ENCODE results near the gene C1QTNF12. TPM values are rescaled to one million over a fixed set of nuclear protein-coding genes. Genes with fewer than 3 reads are reported as not detected.

Gene C1QTNF12
- total RNA-seq, 1 experiment from 2014 or later: 4.4 TPM

DNA sequence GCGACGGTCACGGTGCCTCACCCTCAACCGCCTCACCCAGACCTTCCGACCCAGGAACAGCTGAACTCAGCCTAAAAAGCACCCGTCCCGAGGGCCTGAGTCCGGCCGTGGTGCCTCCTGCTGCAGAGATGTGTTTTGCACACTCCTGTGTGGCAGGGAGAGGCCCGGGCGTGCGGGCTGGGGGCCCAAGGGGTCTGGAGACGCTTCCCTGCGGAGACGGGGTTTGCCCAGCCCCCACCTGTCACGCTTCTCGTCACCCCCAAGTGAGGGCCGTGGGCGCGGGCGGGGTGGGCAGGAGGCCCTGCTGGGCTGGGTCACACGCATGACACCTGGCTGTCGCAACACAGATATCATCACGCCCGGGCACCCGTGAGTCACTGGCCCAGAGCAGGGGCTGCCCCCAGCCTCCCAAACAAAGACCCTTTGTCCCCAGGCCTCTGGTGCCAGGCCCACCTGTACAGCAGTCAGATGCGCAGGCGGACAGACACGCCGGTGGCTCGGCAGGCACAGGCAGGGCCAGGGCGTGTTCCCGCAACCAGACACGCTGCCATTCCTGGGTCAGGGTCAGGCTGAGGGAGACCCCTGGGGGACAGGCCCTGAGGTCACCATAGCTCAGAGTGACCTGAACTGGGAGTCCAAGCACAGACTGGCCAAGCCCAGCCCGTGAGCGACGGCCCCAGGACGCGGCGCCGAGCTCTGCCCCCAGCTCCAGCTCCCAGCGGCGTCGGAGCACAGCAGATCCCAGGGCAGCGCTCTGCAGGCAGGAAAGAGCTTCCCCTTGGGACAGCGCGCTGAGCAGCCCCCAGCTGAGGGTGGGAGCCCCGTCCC, 8.4 kb downstream of the C1QTNF12 start:
- H2BK15ac ChIP-seq (ENCODE audit: low read depth, low read length): no peak overlapping the region
- TF ChIP-seq, protein P1, sequence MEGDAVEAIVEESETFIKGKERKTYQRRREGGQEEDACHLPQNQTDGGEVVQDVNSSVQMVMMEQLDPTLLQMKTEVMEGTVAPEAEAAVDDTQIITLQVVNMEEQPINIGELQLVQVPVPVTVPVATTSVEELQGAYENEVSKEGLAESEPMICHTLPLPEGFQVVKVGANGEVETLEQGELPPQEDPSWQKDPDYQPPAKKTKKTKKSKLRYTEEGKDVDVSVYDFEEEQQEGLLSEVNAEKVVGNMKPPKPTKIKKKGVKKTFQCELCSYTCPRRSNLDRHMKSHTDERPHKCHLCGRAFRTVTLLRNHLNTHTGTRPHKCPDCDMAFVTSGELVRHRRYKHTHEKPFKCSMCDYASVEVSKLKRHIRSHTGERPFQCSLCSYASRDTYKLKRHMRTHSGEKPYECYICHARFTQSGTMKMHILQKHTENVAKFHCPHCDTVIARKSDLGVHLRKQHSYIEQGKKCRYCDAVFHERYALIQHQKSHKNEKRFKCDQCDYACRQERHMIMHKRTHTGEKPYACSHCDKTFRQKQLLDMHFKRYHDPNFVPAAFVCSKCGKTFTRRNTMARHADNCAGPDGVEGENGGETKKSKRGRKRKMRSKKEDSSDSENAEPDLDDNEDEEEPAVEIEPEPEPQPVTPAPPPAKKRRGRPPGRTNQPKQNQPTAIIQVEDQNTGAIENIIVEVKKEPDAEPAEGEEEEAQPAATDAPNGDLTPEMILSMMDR (conservative IDR thresholded peaks at IDR 0.05): no peak
- H3K23ac ChIP-seq (ENCODE audit: insufficient read length, low read depth, low read length): no peak overlapping the region
- H3K9me3 ChIP-seq (ENCODE audit: control insufficient read depth, low read depth, low read length): no peaks in the 10 kb centered on the region
- no peaks in the 10 kb centered on the region for H3K79me1 ChIP-seq (ENCODE audit: insufficient read depth, low read depth, low read length, poor library complexity, severe bottlenecking)
- no CpG with 5 or more reads among the region's 48 CpGs for WGBS (ENCODE audit: extremely low coverage, insufficient read length, low lambda C conversion rate)
- H3K4me1 Mint-ChIP-seq: peaks cover 8 to 19% of the 10 kb centered on the region in 2 experiments
- peaks cover 0 to 4% of the 10 kb centered on the region in 2 experiments; a peak in 1 of 5 replicates for H3K9me3 Mint-ChIP-seq
- no peak overlapping the region for H3K14ac ChIP-seq (ENCODE audit: insufficient read depth, low read length)
- no peak overlapping the region for H3K27ac Mint-ChIP-seq
- H2BK5ac ChIP-seq (ENCODE audit: insufficient read length, low read length): no peak overlapping the region
- no peak overlapping the region for H2AFZ ChIP-seq (ENCODE audit: low read length)
- no peak overlapping the region for H2BK120ac ChIP-seq (ENCODE audit: low read depth, low read length, poor library complexity, severe bottlenecking)
- no peaks in the 10 kb centered on the region for H3K79me2 ChIP-seq (ENCODE audit: insufficient read depth, low read length)
- no peak overlapping the region for H3K56ac ChIP-seq (ENCODE audit: insufficient read length, low read depth, low read length)
- H3K9ac ChIP-seq (ENCODE audit: extremely low read depth, insufficient read length, low read length): no peak overlapping the region
- no peak overlapping the region for H4K91ac ChIP-seq (ENCODE audit: insufficient read length, low read depth, low read length)
- no peak overlapping the region for H4K5ac ChIP-seq (ENCODE audit: insufficient read length, low read depth, low read length)
- H2BK20ac ChIP-seq (ENCODE audit: low read depth, low read length, poor library complexity, severe bottlenecking): no peak overlapping the region
- H3K4ac ChIP-seq (ENCODE audit: low read depth, low read length): no peak overlapping the region
- peaks cover 12 to 17% (median 16%) of the 10 kb centered on the region in 3 experiments for H3K36me3 Mint-ChIP-seq (ENCODE audit: insufficient read depth in 1 of 3, low read depth in 3 of 3)
- H3K4me3 Mint-ChIP-seq: no peak overlapping the region
- no peak overlapping the region for H3K4me2 ChIP-seq (ENCODE audit: insufficient read depth, insufficient read length, low read length)
- H3T11ph ChIP-seq (ENCODE audit: low read length): no peak overlapping the region
- H4K8ac ChIP-seq (replicated peaks; ENCODE audit: insufficient read length, low read depth, low read length): no peak overlapping the region
- no peaks in the 10 kb centered on the region for H3K4me1 ChIP-seq (ENCODE audit: insufficient read depth, low read length)
- H3K27me3 ChIP-seq (ENCODE audit: insufficient read depth, low read length): no peaks in the 10 kb centered on the region
- no peaks in the 10 kb centered on the region; the same call in 1 of the 2 replicates for H3K27me3 Mint-ChIP-seq (ENCODE audit: low read depth)
- no peaks in the 10 kb centered on the region for H3K23me2 ChIP-seq (ENCODE audit: insufficient read length, low read depth, low read length, poor library complexity, severe bottlenecking)
- H4K20me1 ChIP-seq (ENCODE audit: control insufficient read depth, insufficient read depth, insufficient read length): no peaks in the 10 kb centered on the region
- no peak for DNase-seq
- H2AK5ac ChIP-seq (ENCODE audit: insufficient read length, low read length): no peak overlapping the region
- H2BK12ac ChIP-seq (ENCODE audit: insufficient read length, low read depth, low read length): no peak overlapping the region
- H3K18ac ChIP-seq (ENCODE audit: insufficient read length, low read depth, low read length): no peak overlapping the region
- no peak overlapping the region for H3K27ac ChIP-seq (ENCODE audit: insufficient read length, low read depth, low read length)
